GM12878 (cell line): ENCODE results near the gene HSD3B2. TPM values are rescaled to one million over a fixed set of nuclear protein-coding genes. Genes with fewer than 3 reads are reported as not detected.

Source experiments
- ATAC-seq: fragments of 200-7000 bp; cut with Tn5 transposase; 3 replicates; pipeline ENCODE4 v1.9.1; 2020; ENCODE audit warnings: mild to moderate bottlenecking, moderate library complexity
- BruUV-seq: library from RNA; stranded (reverse); fragments of 400-500 nt; replicated peaks from 2 replicates; lab custom pipeline; 2021; lab: Mats Ljungman, UMichigan
- CTCF ChIA-PET: fragments of 300-600 bp; sonication (Branson Sonifier 250); formaldehyde crosslinking; extraction: SDS; loops from one replicate; lab custom pipeline; 2021; ENCODE audit warnings: inconsistent platforms; lab: Yijun Ruan, JAX
- POLR2A ChIA-PET: fragments of 350-600 bp; formaldehyde crosslinking; extraction: SDS; loops from one replicate; lab custom pipeline; 2021; ENCODE audit warnings: inconsistent platforms; lab: Charles Lee
- RAD21 ChIA-PET: fragments of 300-600 bp; sonication (Branson Sonifier 250); formaldehyde crosslinking; loops from one replicate; lab custom pipeline; 2023; ENCODE audit warnings: antibody characterized with exemption; ENCODE audit not compliant: unreplicated experiment; lab: Charles Lee
- SMC1A ChIA-PET: fragments of 300-600 bp; sonication (Branson Sonifier 250); formaldehyde crosslinking; loops from one replicate; lab custom pipeline; 2023; ENCODE audit not compliant: unreplicated experiment, uncharacterized antibody; lab: Charles Lee
- DNase-seq: peaks from one replicate; pipeline ENCODE4 v3.0.0-alpha.2; 2011; ENCODE audit warnings: low read depth, low spot score
- FAIRE-seq: peaks from 3 replicates; lab custom pipeline; 2011; peaks lifted over from hg19 to GRCh38; lab: Jason Lieb, UNC
- H2AFZ ChIP-seq: 2 replicates; pipeline ENCODE4 v1.6.0; 2011; ENCODE audit warnings: low read depth, low read length, control low read depth; ENCODE audit not compliant: control insufficient read depth
- H3K27ac ChIP-seq: 2 replicates; pipeline ENCODE4 v1.5.1; 2011; ENCODE audit warnings: control low read depth; ENCODE audit not compliant: control insufficient read depth, insufficient read depth
- H3K27me3 ChIP-seq, 2 experiments: replicated peaks in 1 of 2; 2 replicates each; pipeline versions ENCODE4 v1.6.0 to v1.6.1; 2011; ENCODE audit warnings: low read length in 1 of 2; ENCODE audit not compliant: control insufficient read depth in 2 of 2, insufficient read depth in 2 of 2
- H3K36me3 ChIP-seq, 2 experiments: 2 replicates each; pipeline ENCODE4 v1.5.1; 2011; ENCODE audit warnings: low read length in 1 of 2; ENCODE audit not compliant: control insufficient read depth in 2 of 2, insufficient read depth in 2 of 2
- H3K4me1 ChIP-seq: 2 replicates; pipeline ENCODE4 v1.6.1; 2011; ENCODE audit warnings: mild to moderate bottlenecking, low read length, moderate library complexity, mixed read lengths; ENCODE audit not compliant: control insufficient read depth, insufficient read depth
- H3K4me2 ChIP-seq: 2 replicates; pipeline ENCODE4 v1.6.0; 2011; ENCODE audit warnings: control low read depth; ENCODE audit not compliant: control insufficient read depth, insufficient read depth
- H3K4me3 ChIP-seq: fragments of 200-600 bp; sonication (generic); 2 replicates; pipeline ENCODE4 v1.5.1; 2016
- H3K79me2 ChIP-seq: 2 replicates; pipeline ENCODE4 v1.6.0; 2011; ENCODE audit warnings: low read length; ENCODE audit not compliant: control insufficient read depth, insufficient read depth
- H3K9ac ChIP-seq: 2 replicates; pipeline ENCODE4 v1.8.0; 2011; ENCODE audit warnings: low read length, control low read depth, mixed read lengths; ENCODE audit not compliant: control insufficient read depth, insufficient read depth
- H3K9me3 ChIP-seq: replicated peaks from 3 replicates; pipeline ENCODE4 v1.5.1; 2011; ENCODE audit warnings: mild to moderate bottlenecking, low read length; ENCODE audit not compliant: control insufficient read depth, insufficient read depth
- H4K20me1 ChIP-seq: 2 replicates; pipeline ENCODE4 v1.6.0; 2011; ENCODE audit not compliant: control insufficient read depth, insufficient read depth
- ATF7 ChIP-seq: fragments of 450-650 bp; IDR thresholded peaks from 2 replicates; pipeline ENCODE4 v1.6.1; 2016; ENCODE audit warnings: low read depth, mild to moderate bottlenecking
- BACH1 ChIP-seq: fragments of 450-650 bp; IDR thresholded peaks from 2 replicates; pipeline ENCODE4 v1.6.1; 2017; ENCODE audit warnings: mild to moderate bottlenecking, borderline replicate concordance
- HDGF ChIP-seq: fragments of 450-650 bp; IDR thresholded peaks from 2 replicates; pipeline ENCODE4 v1.6.1; 2016; ENCODE audit warnings: antibody characterized with exemption
- PBX3 ChIP-seq: IDR thresholded peaks from 2 replicates; pipeline ENCODE4 v1.6.1; 2011; ENCODE audit warnings: mild to moderate bottlenecking, low read depth, low read length, moderate library complexity; ENCODE audit not compliant: insufficient replicate concordance
- PML ChIP-seq: IDR thresholded peaks from 2 replicates; pipeline ENCODE4 v1.6.1; 2012; ENCODE audit warnings: low read length, inconsistent platforms
- RUNX3 ChIP-seq: IDR thresholded peaks from 2 replicates; pipeline ENCODE4 v1.6.1; 2012; ENCODE audit warnings: low read length, inconsistent platforms
- SMAD5 ChIP-seq: IDR thresholded peaks from 2 replicates; pipeline ENCODE4 v1.6.1; 2016; ENCODE audit warnings: antibody characterized with exemption, low read depth
- SMARCA5 ChIP-seq: fragments of 450-650 bp; IDR thresholded peaks from 2 replicates; pipeline ENCODE4 v1.6.1; 2017; ENCODE audit warnings: mild to moderate bottlenecking
- ZNF687 ChIP-seq: fragments of 450-650 bp; IDR thresholded peaks from 2 replicates; pipeline ENCODE4 v1.6.1; 2017; ENCODE audit warnings: mild to moderate bottlenecking, moderate library complexity
- WGBS: methylation state at CpG from one replicate; pipeline ENCODE4 v1.1.6; 2016; ENCODE audit warnings: low lambda C conversion rate; ENCODE audit not compliant: insufficient replicate concordance, insufficient coverage; ENCODE audit errors: missing lambda C conversion rate; 5-methylcytosine and 5-hydroxymethylcytosine counted together
- in situ Hi-C: fragments of 300-500 bp; cut with MboI; formaldehyde crosslinking; loops from 9 replicates; pipeline ENCODE4 v1.14.3; 2018; ENCODE audit warnings: mixed read lengths
- intact Hi-C: fragments of 100-400 bp; cut with micrococcal nuclease; formaldehyde crosslinking; loops from one replicate; pipeline ENCODE4 v1.14.2; 2022; ENCODE audit not compliant: unreplicated experiment
- polyA plus RNA-seq, 11 experiments: library from polyadenylated mRNA; depleted of rRNA in 4 of 11; unstranded in 6 of 11; stranded (reverse) in 5 of 11; fragments of >200 nt; fragmentation: Nextera tagmentation in 4 of 11; fragmentation: Illumina TruSeq in 1 of 11; extraction: Ambion mirVana in 4 of 11; extraction: Trizol in 1 of 11; gene quantifications; 1 replicate in 1 of 11; 2 replicates in 10 of 11; pipeline versions ENCODE4 v1.2.1 to v1.2.3, GENCODE V29; 2011 to 2016; ENCODE audit warnings: inconsistent platforms in 2 of 11, missing spikeins in 2 of 11, low read depth in 1 of 11
- total RNA-seq, 4 experiments: library from RNA; depleted of rRNA in 3 of 4; stranded (reverse); fragments of >200 nt in 3 of 4; fragmentation: Illumina TruSeq in 1 of 4; extraction: Trizol in 1 of 4; gene quantifications; 2 replicates each; pipeline versions ENCODE4 v1.2.1 to v1.2.3, GENCODE V29; 2013 to 2021
- TF ChIP-seq, protein P1 (sequence below): IDR thresholded peaks from 2 replicates; pipeline ENCODE4 v1.6.1; 2012; ENCODE audit warnings: low read depth, low read length, improper control_type of control experiment
- TF ChIP-seq, protein P2 (sequence below): fragments of 450-650 bp; formaldehyde crosslinking; IDR thresholded peaks from 2 replicates; pipeline ENCODE4 v1.4.0; 2022; ENCODE audit warnings: mild to moderate bottlenecking, moderate library complexity

HSD3B2 gene
- total and polyA plus RNA-seq, 10 of the 15 experiments (the other 5 are each of a cell fraction or from before 2014, with no cell fraction given), result 0.56 TPM; not detected in 9

GRCh38 chr1:119414950-119415349, at the start of gene HSD3B2 (continued):
- TF ChIP-seq ZNF687 (no peak), HDGF (no peak), SMAD5 (no peak), SMARCA5 (no peak), PML (no peak)
- TF ChIP-seq, protein P1, sequence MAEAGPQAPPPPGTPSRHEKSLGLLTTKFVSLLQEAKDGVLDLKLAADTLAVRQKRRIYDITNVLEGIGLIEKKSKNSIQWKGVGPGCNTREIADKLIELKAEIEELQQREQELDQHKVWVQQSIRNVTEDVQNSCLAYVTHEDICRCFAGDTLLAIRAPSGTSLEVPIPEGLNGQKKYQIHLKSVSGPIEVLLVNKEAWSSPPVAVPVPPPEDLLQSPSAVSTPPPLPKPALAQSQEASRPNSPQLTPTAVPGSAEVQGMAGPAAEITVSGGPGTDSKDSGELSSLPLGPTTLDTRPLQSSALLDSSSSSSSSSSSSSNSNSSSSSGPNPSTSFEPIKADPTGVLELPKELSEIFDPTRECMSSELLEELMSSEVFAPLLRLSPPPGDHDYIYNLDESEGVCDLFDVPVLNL, result no peak

DNA sequence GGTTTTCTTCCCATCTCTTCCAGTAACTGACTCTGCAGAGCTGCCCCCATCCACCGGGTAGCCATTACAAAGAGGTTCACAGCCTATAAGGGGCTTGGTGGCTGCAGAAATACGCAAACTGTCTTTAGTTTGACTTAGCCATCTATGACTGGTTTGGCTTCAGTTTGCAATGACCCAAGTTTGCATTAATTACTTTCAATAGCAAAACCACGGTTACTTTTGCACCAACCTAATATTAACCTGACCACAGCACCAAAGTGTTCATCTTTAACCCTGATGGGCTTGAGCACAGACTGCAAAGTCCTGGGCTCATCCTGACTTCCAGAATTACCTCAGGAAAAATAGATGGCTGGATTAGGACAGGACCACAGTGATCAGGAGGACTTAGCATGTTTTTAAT, 48.5 kb upstream of the HSD3B2 start:
- intact Hi-C loops, result loop anchor here (1.0 to 10.0 kb wide), 4 partner anchors 43 to 1214 kb away; no protein-coding TSS in a partner anchor
- TF ChIP-seq RUNX3, result 0 out of 2 replicates have a peak, but pooled peaks have one; percentile 22
- TF ChIP-seq, protein P1, result no peak
- TF ChIP-seq PBX3, result no peak
- TF ChIP-seq ATF7, result no peak
- TF ChIP-seq BACH1, result no peak
- TF ChIP-seq, protein P2, sequence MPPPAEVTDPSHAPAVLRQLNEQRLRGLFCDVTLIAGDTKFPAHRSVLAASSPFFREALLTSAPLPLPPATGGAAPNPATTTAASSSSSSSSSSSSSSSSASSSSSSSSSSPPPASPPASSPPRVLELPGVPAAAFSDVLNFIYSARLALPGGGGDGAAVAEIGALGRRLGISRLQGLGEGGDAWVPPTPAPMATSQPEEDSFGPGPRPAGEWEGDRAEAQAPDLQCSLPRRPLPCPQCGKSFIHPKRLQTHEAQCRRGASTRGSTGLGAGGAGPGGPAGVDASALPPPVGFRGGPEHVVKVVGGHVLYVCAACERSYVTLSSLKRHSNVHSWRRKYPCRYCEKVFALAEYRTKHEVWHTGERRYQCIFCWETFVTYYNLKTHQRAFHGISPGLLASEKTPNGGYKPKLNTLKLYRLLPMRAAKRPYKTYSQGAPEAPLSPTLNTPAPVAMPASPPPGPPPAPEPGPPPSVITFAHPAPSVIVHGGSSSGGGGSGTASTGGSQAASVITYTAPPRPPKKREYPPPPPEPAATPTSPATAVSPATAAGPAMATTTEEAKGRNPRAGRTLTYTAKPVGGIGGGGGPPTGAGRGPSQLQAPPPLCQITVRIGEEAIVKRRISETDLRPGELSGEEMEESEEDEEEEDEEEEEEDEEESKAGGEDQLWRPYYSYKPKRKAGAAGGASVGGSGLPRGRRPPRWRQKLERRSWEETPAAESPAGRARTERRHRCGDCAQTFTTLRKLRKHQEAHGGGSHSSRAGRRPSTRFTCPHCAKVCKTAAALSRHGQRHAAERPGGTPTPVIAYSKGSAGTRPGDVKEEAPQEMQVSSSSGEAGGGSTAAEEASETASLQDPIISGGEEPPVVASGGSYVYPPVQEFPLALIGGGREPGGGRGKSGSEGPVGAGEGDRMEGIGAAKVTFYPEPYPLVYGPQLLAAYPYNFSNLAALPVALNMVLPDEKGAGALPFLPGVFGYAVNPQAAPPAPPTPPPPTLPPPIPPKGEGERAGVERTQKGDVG (CRISPR knock-in tag), result no peak

More for the DNA sequence above, 48.5 kb upstream of the HSD3B2 start:
- no peak overlapping the region for H3K4me3 ChIP-seq
- no peak overlapping the region for H2AFZ ChIP-seq
- ChIA-PET CTCF (interaction anchor here (0.7 to 8.9 kb wide), 29 partner anchors 8 to 1215 kb away, joined by 3 to 144 read pairs (median 5); partner anchors contain the start of gene WARS2), SMC1A (interaction anchor here (0.6 to 7.2 kb wide), 25 partner anchors 8 to 143 kb away, joined by 3 to 73 read pairs (median 8); no protein-coding TSS in a partner anchor), POLR2A (interaction anchor here (1.3 kb wide), 2 partner anchors 49 to 51 kb away, joined by 3 read pairs; no protein-coding TSS in a partner anchor), RAD21 (interaction anchor here (0.8 to 5.3 kb wide), 15 partner anchors 8 to 1029 kb away, joined by 3 to 63 read pairs (median 9); partner anchors contain the start of gene WARS2)
- H3K9ac ChIP-seq, result no peak overlapping the region
- FAIRE-seq, result no peak
- H3K27me3 ChIP-seq, result no peaks in the 10 kb centered on the region
- no peaks in the 10 kb centered on the region for H4K20me1 ChIP-seq
- no peaks in the 10 kb centered on the region for H3K9me3 ChIP-seq
- BruUV-seq, result no TSS peak
- H3K36me3 ChIP-seq, result no peaks in the 10 kb centered on the region
- in situ Hi-C loops, result loop anchor here (5.0 kb wide), 1 partner anchor 79 kb away; no protein-coding TSS in a partner anchor
- 4% methylated on average over 3 of the region's 3 CpGs for WGBS
- no peaks in the 10 kb centered on the region for H3K4me1 ChIP-seq
- no peaks in the 10 kb centered on the region for H3K79me2 ChIP-seq
- H3K27ac ChIP-seq, result no peak overlapping the region
- ATAC-seq, result peak; percentile 75
- H3K4me2 ChIP-seq, result 0 out of 2 replicates have a peak overlapping the region, but pooled peaks have one; percentile 7
- no peak for DNase-seq
